HL-60 (cell line): ENCODE measurements around the gene PHLPP1.

Experiments
- CTCF ChIP-seq: IDR thresholded peaks from one replicate; pipeline ENCODE4 v1.5.1; 2011; ENCODE audit warnings: low read length, control low read depth, inconsistent platforms; ENCODE audit not compliant: insufficient read depth
- GABPA ChIP-seq: IDR thresholded peaks from 2 replicates; pipeline ENCODE4 v1.6.1; 2012; ENCODE audit warnings: low read depth
- POLR2AphosphoS5 ChIP-seq: IDR thresholded peaks from 2 replicates; pipeline ENCODE4 v1.6.1; 2012; ENCODE audit warnings: low read depth

GRCh38 chr18:62848946-62849345 lies 133.6 kb downstream of the PHLPP1 start:
- TF ChIP-seq CTCF (no peak), GABPA (no peak), POLR2AphosphoS5 (no peak)
